Neutrophil (primary cell): ENCODE results near the gene NXPH2.

Experiments
- H3K27ac ChIP-seq: fragments of 200-600 bp; sonication (generic); 2 replicates; pipeline ENCODE4 v1.5.1; 2016; ENCODE audit warnings: mild to moderate bottlenecking, moderate library complexity
- H3K27me3 ChIP-seq: fragments of 200-600 bp; sonication (generic); 2 replicates; pipeline ENCODE4 v1.6.0; 2016; ENCODE audit warnings: mild to moderate bottlenecking
- H3K36me3 ChIP-seq: fragments of 200-600 bp; sonication (generic); 2 replicates; pipeline ENCODE4 v1.5.1; 2017
- H3K4me1 ChIP-seq, 2 experiments: fragments of 200-600 bp in 1 of 2; sonication (generic) in 1 of 2; 1 replicate in 1 of 2; 2 replicates in 1 of 2; pipeline versions ENCODE4 v1.5.1 to v1.6.1; 2013 to 2016; ENCODE audit warnings: low read depth in 1 of 2, low read length in 1 of 2, mild to moderate bottlenecking in 1 of 2, moderate library complexity in 1 of 2; ENCODE audit not compliant: control insufficient read depth in 1 of 2, insufficient read depth in 1 of 2
- H3K4me3 ChIP-seq, 2 experiments: fragments of 200-600 bp in 1 of 2; sonication (generic) in 1 of 2; 1 replicate in 1 of 2; 2 replicates in 1 of 2; pipeline ENCODE4 v1.5.1; 2013 to 2016; ENCODE audit warnings: low read depth in 1 of 2, low read length in 1 of 2, mild to moderate bottlenecking in 1 of 2, moderate library complexity in 1 of 2
- H3K9me3 ChIP-seq: fragments of 200-600 bp; sonication (generic); 2 replicates; pipeline ENCODE4 v1.5.1; 2016
- CTCF ChIP-seq: fragments of 200-600 bp; sonication (generic); IDR thresholded peaks from 2 replicates; pipeline ENCODE4 v1.5.1; 2016; ENCODE audit warnings: antibody characterized with exemption

Gene NXPH2

DNA sequence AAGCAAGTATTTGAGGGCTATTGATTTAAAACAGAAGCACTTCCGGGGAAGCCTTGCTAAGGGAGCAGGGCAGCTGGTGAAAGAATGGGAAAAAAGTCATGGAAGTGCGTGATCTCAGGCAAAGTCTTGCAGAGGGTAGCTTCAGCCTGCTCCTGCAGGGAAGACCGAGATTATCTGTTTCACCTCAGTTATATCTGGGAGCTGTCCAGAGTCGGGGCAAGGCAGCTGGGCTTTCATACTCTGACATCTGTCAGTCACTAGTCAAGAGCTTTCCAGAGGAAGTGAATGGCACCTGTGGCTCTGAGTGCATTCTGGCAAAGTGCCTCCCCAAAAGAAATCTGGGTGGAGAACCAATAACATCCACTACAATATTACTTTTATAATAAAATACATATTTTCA is 8.7 kb downstream of the NXPH2 start:
- no peaks in the 10 kb centered on the region for H3K4me1 ChIP-seq
- peaks cover 66% of the 10 kb centered on the region for H3K27me3 ChIP-seq
- H3K9me3 ChIP-seq: no peaks in the 10 kb centered on the region
- H3K4me3 ChIP-seq: no peak overlapping the region
- no peak for TF ChIP-seq CTCF
- H3K36me3 ChIP-seq: no peaks in the 10 kb centered on the region
- H3K27ac ChIP-seq: no peak overlapping the region

DNA sequence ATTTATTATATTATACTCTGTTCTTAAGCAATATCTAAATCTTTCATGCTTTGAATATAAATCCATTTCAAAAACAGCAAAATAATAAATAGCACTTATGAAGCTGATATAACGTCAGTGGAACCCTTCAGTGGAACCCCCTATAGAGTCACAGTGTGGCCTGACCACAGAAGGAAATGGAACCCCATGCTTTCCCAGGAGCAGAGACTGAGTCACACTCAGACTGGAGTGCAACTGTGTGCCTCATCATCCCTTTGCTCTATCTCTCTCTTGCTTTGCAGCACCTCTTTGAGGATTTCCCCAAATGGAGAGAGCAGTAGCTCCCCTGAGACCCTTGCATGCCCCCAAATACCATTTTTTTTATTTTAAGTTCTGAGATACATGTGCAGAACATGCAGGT is 13.1 kb downstream of the NXPH2 start:
- TF ChIP-seq CTCF: no peak
- Histone ChIP-seq H3K4me3 (no peak overlapping the region), H3K9me3 (no peaks in the 10 kb centered on the region), H3K27me3 (peaks cover 25% of the 10 kb centered on the region), H3K4me1 (no peaks in the 10 kb centered on the region), H3K36me3 (no peaks in the 10 kb centered on the region), H3K27ac (no peak overlapping the region)

DNA sequence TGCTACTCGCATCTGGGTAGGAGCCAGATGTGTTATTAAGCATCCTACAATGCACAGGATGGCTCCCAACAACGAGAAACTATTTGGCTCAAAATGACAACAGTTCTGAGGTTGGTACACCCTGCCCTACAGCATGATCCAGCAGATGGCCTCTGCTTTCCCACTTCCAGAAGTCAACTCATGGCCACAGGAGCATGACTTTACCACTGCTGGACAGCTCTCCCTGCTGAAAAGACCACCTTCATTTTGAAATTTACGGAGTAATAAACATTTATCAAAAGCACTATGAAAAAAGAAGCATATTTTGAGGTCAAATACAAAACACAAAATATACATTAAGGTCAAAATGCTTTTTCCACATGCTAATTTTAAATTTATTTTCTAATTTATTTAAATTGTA is 13.7 kb downstream of the NXPH2 start:
- H3K9me3 ChIP-seq: no peaks in the 10 kb centered on the region
- H3K4me3 ChIP-seq: no peak overlapping the region
- TF ChIP-seq CTCF: no peak

GRCh38 chr2:138763971-138764370 is 16.2 kb downstream of the NXPH2 start:
- no peak for TF ChIP-seq CTCF
- Histone ChIP-seq H3K4me3 (no peak overlapping the region), H3K4me1 (no peaks in the 10 kb centered on the region), H3K27me3 (peaks cover 6% of the 10 kb centered on the region), H3K36me3 (no peaks in the 10 kb centered on the region), H3K27ac (no peak overlapping the region), H3K9me3 (no peaks in the 10 kb centered on the region)

More for the DNA sequence above, 13.7 kb downstream of the NXPH2 start:
- peaks cover 25% of the 10 kb centered on the region for H3K27me3 ChIP-seq
- no peak overlapping the region for H3K27ac ChIP-seq
- no peaks in the 10 kb centered on the region for H3K4me1 ChIP-seq
- H3K36me3 ChIP-seq: no peaks in the 10 kb centered on the region

DNA sequence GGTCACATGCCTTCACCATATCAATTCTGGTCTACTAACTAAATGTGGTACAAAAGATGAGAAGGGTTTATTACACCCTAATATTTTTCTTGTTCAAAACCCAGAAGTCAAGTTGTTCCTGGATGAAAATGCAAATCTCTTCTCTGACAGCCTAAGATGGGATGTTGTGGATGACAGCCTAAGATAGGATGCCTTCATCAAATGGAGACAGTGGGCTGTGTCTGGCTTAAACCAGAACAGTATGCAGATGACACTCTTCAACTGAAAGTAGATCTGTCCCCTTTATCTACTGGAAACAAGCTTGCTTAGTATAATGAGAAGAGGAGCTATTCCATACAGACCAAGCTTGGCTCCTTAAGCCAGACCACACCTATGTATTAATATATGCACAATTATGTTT is 17.7 kb downstream of the NXPH2 start:
- Histone ChIP-seq H3K27ac (no peak overlapping the region), H3K4me3 (no peak overlapping the region)
- TF ChIP-seq CTCF: no peak

DNA sequence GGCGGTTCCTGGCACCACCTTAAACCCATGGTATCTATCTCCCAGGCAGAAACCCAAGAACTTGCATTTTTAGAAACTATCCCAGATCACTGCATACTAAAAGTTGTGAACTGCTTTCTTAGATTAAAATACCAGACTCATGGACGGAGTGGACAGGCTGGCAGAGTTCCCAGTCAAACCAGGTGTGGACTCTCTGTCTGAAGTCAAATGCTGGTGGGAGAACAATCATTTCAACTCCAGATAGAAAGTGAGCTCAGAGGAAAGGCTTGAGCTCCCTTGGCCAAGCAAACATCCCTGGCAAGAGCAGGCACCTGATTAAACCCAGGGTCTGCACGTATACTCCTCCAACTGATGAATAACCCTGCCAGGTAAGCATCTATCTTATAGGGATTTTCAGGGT is 19.5 kb downstream of the NXPH2 start:
- no peak for TF ChIP-seq CTCF
- no peaks in the 10 kb centered on the region for H3K4me1 ChIP-seq
- H3K36me3 ChIP-seq: no peaks in the 10 kb centered on the region

More for the DNA sequence above, 17.7 kb downstream of the NXPH2 start:
- H3K27me3 ChIP-seq: no peaks in the 10 kb centered on the region
- H3K9me3 ChIP-seq: no peaks in the 10 kb centered on the region
- no peaks in the 10 kb centered on the region for H3K4me1 ChIP-seq
- no peaks in the 10 kb centered on the region for H3K36me3 ChIP-seq

More for the DNA sequence above, 19.5 kb downstream of the NXPH2 start:
- H3K27ac ChIP-seq: no peak overlapping the region
- H3K9me3 ChIP-seq: no peaks in the 10 kb centered on the region
- H3K27me3 ChIP-seq: no peaks in the 10 kb centered on the region
- H3K4me3 ChIP-seq: no peak overlapping the region
